Activated CD8-positive, alpha-beta T cell treated with anti-CD3 and anti-CD28 coated beads for 36 hours (primary cell): ENCODE measurements around the gene BOC. TPM values are rescaled to one million over a fixed set of nuclear protein-coding genes. Genes with fewer than 3 reads are reported as not detected.

Experiments used
- ATAC-seq: fragments of 200-7000 bp; cut with Tn5 transposase; one replicate; pipeline ENCODE4 v1.10.0; 2021; ENCODE audit warnings: mild to moderate bottlenecking, moderate library complexity
- CTCF ChIA-PET: fragments of 350-600 bp; sonication (Branson Sonifier 250); formaldehyde crosslinking; loops from one replicate; lab custom pipeline; 2021; ENCODE audit warnings: antibody characterized with exemption; lab: Charles Lee
- POLR2A ChIA-PET: fragments of 350-600 bp; sonication (Branson Sonifier 250); formaldehyde crosslinking; loops from one replicate; lab custom pipeline; 2021; ENCODE audit warnings: antibody characterized with exemption; lab: Charles Lee
- DNase-seq: peaks from one replicate; pipeline ENCODE4 v3.0.0-alpha.2; 2020
- H3K27ac Mint-ChIP-seq: one replicate; pipeline ENCODE4 v1.8.0; 2021; ENCODE audit warnings: mild to moderate bottlenecking, mixed read lengths
- H3K27me3 Mint-ChIP-seq: one replicate; pipeline ENCODE4 v1.8.0; 2021; ENCODE audit warnings: mixed read lengths
- H3K36me3 Mint-ChIP-seq: one replicate; pipeline ENCODE4 v1.8.0; 2021; ENCODE audit warnings: low read depth, mixed read lengths
- H3K4me1 Mint-ChIP-seq: one replicate; pipeline ENCODE4 v1.8.0; 2021; ENCODE audit warnings: low read depth, mixed read lengths
- H3K4me3 Mint-ChIP-seq: one replicate; pipeline ENCODE4 v1.8.0; 2021; ENCODE audit warnings: mild to moderate bottlenecking, moderate library complexity, mixed read lengths
- H3K9me3 Mint-ChIP-seq: one replicate; pipeline ENCODE4 v1.8.0; 2021; ENCODE audit warnings: mixed read lengths
- CTCF ChIP-seq: fragments of 200-600 bp; IDR thresholded peaks from one replicate; pipeline ENCODE4 v1.8.0; 2022; ENCODE audit warnings: antibody characterized with exemption, mild to moderate bottlenecking
- intact Hi-C: fragments of 100-400 bp; cut with micrococcal nuclease; formaldehyde crosslinking; loops from one replicate; pipeline ENCODE4 v1.10.0; 2022
- total RNA-seq, 2 experiments: library from RNA; stranded (reverse); gene quantifications; one replicate each; pipeline ENCODE4 v1.2.3, GENCODE V29; 2021

BOC gene
- total RNA-seq, 2 experiments from 2014 or later = 0.20 to 0.49 TPM

- TF ChIP-seq CTCF = no peak
- Mint-ChIP-seq H3K4me1 (peaks cover 16% of the 10 kb centered on the region), H3K4me3 (no peak overlapping the region), H3K27me3 (peaks cover 4% of the 10 kb centered on the region), H3K9me3 (no peaks in the 10 kb centered on the region), H3K27ac (no peak overlapping the region), H3K36me3 (no peaks in the 10 kb centered on the region)
- ATAC-seq (no peak), DNase-seq (no peak)
- POLR2A ChIA-PET = interaction anchor here (1.0 kb wide), 1 partner anchor 43 kb away, joined by 3 read pairs; no protein-coding TSS in a partner anchor
- CTCF ChIA-PET = no interaction called here
- intact Hi-C loops = no loop called here
Measured at GRCh38 chr3:113226491-113226890, 15.1 kb downstream of the BOC start.

GRCh38 chr3:113227146-113227545, 15.8 kb downstream of the BOC start:
- H3K27ac Mint-ChIP-seq = no peak overlapping the region
- H3K27me3 Mint-ChIP-seq = peaks cover 4% of the 10 kb centered on the region
- H3K4me1 Mint-ChIP-seq = peaks cover 16% of the 10 kb centered on the region
- DNase-seq = no peak
- no peaks in the 10 kb centered on the region for H3K36me3 Mint-ChIP-seq
- no peak overlapping the region for H3K4me3 Mint-ChIP-seq
- ChIA-PET POLR2A (interaction anchor here (1.0 kb wide), 1 partner anchor 42 kb away, joined by 3 read pairs; no protein-coding TSS in a partner anchor), CTCF (no interaction called here)
- no peak for TF ChIP-seq CTCF
- ATAC-seq = no peak
- no peaks in the 10 kb centered on the region for H3K9me3 Mint-ChIP-seq
- intact Hi-C loops = no loop called here

GRCh38 chr3:113228498-113229286, 17.3 kb downstream of the BOC start:
- Mint-ChIP-seq H3K9me3 (no peaks in the 10 kb centered on the region), H3K4me3 (no peak overlapping the region), H3K36me3 (no peaks in the 10 kb centered on the region), H3K27ac (no peak overlapping the region), H3K4me1 (peaks cover 5% of the 10 kb centered on the region), H3K27me3 (no peaks in the 10 kb centered on the region)
- POLR2A ChIA-PET = no interaction called here
- DNase-seq (no peak), ATAC-seq (no peak)
- intact Hi-C loops = no loop called here
- CTCF ChIA-PET = interaction anchor here (1.6 kb wide), 1 partner anchor 18 kb away, joined by 3 read pairs; no protein-coding TSS in a partner anchor
- no peak for TF ChIP-seq CTCF

GRCh38 chr3:113231391-113231790, 20.0 kb downstream of the BOC start:
- Mint-ChIP-seq H3K4me1 (no peaks in the 10 kb centered on the region), H3K27me3 (no peaks in the 10 kb centered on the region), H3K4me3 (no peak overlapping the region), H3K27ac (no peak overlapping the region), H3K9me3 (no peaks in the 10 kb centered on the region), H3K36me3 (no peaks in the 10 kb centered on the region)
- intact Hi-C loops = no loop called here
- TF ChIP-seq CTCF = no peak
- DNase-seq (no peak), ATAC-seq (peak; percentile 34)
- POLR2A ChIA-PET = no interaction called here
- CTCF ChIA-PET = interaction anchor here (1.4 kb wide), 1 partner anchor 9 kb away, joined by 3 read pairs; no protein-coding TSS in a partner anchor

GRCh38 chr3:113231827-113232253, 20.5 kb downstream of the BOC start:
- POLR2A ChIA-PET = no interaction called here
- H3K27ac Mint-ChIP-seq = no peak overlapping the region
- ATAC-seq = peak; percentile 56

More at GRCh38 chr3:113231827-113232253, 20.5 kb downstream of the BOC start:
- H3K36me3 Mint-ChIP-seq = no peaks in the 10 kb centered on the region
- DNase-seq = no peak
- intact Hi-C loops = no loop called here
- CTCF ChIA-PET = interaction anchor here (1.0 to 1.4 kb wide), 2 partner anchors 9 to 57 kb away, joined by 3 read pairs; no protein-coding TSS in a partner anchor
- H3K4me3 Mint-ChIP-seq = no peak overlapping the region
- H3K27me3 Mint-ChIP-seq = no peaks in the 10 kb centered on the region
- TF ChIP-seq CTCF = no peak
- H3K4me1 Mint-ChIP-seq = no peaks in the 10 kb centered on the region
- H3K9me3 Mint-ChIP-seq = no peaks in the 10 kb centered on the region
